Stimulated activated CD8-positive, alpha-beta memory T cell treated with anti-CD3 and anti-CD28 coated beads, Interleukin-7, amount 100 ng/mL, for 4 hours (primary cell): ENCODE data around the gene FAM162A.
"Not testable (repeated sequence)": the region's sequence is repeated elsewhere in the genome, so short reads cannot be mapped to it uniquely, and the experiment has no call there.

Source experiments
- DNase-seq, 2 donors: peaks; one replicate each; pipeline ENCODE4 v3.0.0-alpha.2; 2020; ENCODE audit warnings: low read depth in 2 of 2

The FAM162A gene, protein sequence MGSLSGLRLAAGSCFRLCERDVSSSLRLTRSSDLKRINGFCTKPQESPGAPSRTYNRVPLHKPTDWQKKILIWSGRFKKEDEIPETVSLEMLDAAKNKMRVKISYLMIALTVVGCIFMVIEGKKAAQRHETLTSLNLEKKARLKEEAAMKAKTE

DNA sequence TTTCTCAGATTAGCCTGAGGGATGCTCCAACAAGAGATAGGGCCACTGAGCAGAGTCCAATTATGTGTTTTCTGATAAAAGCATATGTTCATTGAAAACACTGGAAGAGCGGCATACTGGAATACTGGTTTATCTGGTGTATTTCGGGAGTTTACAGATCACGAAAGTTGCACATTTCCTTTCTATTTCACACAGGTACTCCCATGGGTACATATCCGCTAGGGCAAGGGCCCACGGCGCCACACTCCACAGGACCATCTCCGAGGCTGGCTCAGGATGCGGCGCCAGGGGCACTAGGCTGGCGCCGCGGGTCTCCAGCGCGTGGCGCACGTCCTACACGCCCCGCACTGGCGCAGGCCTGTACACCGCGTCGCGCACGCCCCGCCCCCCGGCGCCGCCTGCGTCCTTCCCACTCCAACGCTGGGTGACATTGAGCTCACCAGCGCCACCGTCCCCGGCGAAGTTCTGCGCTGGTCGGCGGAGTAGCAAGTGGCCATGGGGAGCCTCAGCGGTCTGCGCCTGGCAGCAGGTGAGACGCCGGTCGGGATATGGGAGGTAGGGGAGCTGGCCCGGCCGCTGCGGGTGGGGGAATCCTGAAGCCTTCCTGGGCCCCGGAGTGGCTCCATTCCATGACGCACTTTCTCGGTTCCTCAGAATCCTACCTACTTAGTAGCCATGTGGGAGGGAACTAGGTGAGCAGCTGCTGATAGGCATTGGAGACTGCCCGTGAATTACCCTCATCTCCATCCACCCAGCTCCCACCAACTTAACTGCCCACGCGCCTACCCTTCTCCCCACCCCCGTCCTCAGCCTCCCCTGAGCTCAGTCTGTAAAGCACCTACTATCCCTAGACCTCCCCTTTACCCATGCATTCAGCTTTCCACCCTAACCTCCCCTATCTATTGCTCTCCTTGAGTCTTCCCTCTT is at the start of gene FAM162A:
Gene FAM162A (plus strand): TSS at position 412 of the 927 bp plus-strand sequence. CDS start 84 bp downstream, at position 496.
- peak; percentile 83 to 92 for DNase-seq

DNA sequence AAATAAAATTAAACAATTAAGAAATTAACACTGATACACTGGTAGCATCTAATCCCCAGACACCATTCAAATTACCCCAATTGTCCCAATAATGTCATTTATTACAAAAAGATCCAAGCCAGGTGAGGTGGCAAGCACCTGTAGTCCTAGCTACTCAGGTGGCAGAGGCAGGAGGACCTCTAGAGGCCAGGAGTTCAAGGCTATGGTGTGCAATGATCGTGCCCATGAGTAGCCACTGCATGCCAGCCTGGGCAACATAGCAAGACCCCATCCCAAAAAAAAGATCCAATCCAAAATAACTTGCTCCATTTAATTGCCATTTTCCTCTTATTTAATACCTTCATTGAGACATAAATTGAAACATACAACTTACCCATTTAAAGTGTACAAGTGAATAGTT is 41.2 kb upstream of the FAM162A start:
- no peak for DNase-seq

DNA sequence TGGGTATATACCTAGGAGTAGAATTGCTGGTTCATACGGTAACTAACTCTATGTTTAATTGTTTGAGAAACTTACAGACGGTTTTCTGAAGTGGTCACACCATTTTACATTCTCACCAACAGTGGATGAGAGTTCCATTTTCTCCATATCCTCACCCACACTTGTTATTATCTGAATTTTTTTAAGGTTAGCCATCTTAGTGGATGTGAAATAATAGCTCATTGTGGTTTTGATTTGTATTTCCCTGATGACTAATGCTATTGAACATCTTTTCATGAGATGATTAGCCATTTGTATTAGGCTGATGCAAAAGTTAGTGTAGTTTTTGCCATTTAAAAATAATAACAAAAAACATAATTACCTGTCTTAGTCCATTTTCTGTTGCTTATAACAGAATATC is 40.3 kb upstream of the FAM162A start:
- no peak for DNase-seq

DNA sequence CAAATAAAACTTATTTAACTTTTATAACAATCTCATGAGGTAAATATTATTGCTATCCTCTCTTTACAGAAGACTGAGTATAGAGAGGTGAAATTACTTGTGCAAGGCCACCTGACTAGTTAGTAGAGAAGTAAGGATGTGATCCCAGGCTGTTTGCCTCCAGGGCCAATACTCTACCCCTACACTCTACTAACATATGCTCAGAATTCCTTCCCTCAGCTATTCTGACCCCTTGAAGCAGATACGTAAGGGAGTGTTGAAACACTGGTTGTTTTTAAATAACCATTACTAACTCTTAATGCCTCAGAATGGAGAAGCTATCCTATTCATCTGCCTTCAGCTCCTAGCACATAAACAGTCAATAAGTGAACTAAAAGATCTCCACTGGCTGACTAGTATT is 34.8 kb upstream of the FAM162A start:
- no peak for DNase-seq

DNA sequence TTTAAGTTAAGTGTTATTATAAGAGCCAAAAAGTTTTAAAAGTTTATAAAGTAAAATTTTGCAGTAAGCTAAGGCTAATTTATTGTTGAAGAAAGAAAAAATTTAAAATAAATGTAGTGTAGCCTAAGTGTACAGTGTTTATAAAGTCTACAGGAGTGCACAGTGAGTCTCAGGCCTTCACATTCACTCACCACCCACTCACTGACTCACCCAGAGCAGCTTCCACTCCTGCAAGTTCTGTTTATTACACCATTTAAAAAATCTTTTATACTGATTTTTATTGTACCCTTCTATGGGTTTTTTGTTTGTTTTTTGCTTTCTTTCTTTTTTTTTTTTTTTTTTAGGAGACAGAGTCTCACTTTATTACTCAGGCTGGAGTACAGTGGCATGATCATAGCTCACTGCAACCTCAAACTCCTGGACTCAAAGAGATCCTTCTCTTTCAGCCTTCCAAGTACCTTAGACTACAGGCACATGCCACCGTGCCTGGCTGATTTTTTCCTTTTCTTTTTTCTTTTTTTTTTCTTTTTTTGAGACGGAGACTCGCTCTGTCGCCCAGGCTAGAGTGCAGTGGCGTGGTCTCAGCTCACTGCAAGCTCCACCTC is 33.1 kb upstream of the FAM162A start:
- DNase-seq, result no peak

DNA sequence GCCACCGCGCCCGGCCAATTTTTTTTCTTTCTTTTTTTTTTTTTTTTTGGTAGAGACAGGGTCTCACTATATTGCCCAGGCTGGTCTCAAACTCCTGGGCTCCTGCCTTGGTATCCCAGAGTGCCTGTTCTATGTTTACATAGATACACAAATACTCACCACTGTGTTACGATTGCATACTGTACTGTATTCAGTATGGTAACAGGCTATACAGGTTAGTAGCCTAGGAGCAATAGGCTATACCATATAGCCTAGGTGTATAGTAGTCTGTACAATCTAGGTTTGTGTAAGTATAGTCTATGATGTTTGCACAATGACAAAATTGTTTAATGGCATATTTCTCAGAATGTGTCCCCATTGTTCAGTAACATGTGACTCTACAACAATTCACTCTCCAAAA is 32.4 kb upstream of the FAM162A start:
- no peak for DNase-seq

DNA sequence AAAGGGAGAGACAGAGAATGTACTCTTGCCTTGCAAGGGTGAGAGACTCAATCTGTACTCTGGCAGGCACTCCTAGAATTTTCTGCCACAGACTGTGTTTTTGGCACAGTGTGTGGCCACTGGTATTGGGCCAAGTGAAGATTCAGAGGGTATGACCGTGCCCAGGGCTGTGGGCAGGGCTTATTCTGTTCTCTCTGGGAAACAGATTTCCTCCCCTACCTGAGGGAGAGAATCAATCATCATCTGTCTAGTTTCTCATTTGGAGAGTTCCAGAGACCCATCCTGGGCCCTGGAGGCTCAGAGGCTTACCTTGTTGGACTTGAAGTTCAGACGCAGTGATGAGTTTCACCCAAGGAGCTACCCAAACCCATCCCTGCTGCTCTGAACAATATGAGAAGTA is 30.8 kb upstream of the FAM162A start:
- DNase-seq, result no peak

DNA sequence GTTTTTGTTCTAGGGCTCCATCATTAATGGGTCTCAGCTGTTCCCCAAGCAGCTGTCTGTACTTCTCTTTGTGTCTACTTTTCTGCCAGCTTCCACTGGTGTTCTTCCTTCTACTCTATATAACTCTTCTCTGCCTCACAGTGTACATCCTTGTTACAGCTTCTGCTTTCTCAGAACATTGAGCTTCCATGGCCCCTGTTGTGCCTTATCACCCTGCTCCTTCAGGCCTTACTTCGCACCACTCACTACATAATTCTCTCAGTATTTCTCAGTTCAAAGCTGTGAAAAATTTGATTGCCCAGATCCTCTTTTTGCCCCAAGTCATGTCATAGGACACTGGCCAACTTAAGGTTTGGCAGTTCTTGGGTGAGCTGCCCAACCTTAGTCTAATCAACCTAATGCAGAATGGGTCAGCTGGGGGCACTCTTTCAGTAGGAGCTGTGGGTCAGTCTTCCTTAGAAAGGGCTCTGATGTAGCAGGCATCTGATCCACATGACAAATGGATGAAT is 30.0 kb upstream of the FAM162A start:
- DNase-seq, result no peak

DNA sequence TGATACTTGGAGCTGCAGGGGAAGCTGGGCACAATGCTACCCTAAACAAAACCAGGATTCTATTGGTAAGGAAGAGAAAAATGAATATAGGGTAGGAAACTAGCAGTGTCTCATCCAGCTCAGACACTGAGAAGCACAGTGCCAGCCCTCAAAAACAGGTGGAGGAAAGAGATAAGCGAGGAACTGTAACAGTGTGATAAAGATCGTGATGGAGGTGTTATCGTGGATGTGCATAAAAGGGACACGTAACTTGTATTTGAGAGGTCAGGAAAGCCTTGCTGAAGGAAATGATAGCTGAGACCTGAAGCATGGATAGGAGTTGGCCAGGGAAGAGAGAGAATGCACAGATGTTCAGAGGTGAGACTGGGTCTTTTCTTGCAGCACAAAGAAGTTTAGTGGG is 28.4 kb upstream of the FAM162A start:
- no peak for DNase-seq

DNA sequence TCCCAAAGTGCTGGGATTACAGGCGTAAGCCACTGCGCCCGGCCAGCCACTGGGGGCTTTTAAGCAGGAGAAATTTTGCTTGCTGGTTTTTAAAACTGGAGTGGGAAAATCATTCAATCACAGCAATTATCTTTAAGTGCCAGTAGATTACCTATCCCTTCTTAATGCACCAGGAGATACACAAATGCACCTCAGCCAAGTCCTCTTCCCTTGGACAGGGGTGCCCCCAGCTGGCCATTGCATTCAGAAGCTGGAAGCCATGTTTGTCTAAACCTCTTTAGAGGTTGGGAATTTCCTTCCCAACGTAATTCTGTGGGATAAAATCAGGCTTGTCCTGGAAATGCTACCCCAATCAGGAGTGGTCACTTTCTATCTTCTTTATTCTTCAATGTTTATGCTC is 27.6 kb upstream of the FAM162A start:
- no peak for DNase-seq

DNA sequence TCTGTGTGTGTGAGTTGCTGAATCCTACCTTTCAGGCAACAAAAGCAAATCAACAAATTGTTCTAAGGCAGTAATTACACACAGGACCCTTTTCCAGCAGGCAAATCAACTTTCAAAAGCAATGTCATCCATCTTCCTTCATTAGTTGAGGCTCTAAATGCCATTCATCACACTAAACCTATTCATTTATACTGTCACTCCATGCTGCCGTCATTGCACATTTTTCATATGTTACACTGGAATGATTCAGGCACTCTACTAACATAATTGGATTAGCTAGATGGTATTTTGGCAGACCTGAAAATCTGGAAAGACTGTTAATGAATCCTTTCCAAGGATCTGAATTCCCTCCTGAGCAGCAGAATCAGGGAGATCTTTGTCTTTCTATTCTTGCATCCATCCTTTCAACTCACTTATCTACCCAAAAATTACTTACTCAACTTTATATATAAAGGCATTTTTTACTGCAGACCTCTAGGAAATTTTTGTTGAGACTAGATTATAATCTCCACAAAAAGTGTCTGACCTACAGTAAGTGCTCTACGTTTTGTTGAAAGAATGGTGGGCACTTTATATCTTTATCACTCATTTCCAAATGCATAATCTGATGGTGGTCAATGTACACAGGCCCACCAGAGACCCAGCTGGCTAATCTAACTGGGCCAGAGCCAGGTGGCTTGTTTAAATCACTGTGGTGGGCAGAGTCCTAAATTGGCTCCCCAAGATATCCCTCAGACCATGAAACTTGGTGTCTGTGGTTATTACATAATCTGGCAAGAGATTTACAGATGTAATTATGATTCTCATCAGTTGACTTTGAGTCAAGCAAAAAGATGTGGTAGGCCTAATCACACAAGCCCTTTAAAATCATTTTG is 25.9 kb upstream of the FAM162A start:
- DNase-seq, result no peak

DNA sequence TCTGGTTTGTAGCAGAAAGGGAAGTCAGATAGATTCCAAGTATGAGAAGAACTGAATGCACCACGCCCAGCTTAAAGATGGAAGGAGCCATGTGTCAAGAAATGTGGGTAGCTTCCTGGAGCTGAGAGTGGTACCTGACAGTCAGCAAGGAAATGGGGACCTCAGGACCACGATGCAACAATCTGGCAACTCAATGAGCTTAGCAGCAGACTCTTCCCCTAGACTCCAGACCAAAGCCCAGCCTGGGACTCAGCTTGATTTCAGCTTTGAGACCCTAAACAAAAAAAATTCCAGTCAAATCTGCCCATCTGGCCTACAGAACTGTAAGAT is 25.3 kb upstream of the FAM162A start:
- DNase-seq, result no peak

DNA sequence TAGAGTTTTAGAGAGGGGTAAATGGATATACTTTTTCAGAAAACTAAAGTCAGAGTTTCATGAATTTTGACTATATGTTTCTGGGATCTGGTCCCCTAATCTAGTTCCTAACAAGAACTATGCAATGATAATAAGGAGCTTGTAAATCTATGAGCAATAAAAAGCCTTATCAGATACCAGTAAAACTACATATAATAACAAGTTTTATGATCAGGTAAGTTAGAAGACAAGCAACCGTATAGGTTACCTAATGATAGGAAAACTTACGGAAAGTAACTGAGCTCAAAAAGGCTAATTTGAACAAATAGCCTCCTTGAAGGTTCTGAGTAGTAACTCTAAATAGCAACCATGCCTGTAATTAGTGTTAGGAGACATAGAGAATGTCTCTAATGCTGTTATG is 22.0 kb upstream of the FAM162A start:
- no peak for DNase-seq

DNA sequence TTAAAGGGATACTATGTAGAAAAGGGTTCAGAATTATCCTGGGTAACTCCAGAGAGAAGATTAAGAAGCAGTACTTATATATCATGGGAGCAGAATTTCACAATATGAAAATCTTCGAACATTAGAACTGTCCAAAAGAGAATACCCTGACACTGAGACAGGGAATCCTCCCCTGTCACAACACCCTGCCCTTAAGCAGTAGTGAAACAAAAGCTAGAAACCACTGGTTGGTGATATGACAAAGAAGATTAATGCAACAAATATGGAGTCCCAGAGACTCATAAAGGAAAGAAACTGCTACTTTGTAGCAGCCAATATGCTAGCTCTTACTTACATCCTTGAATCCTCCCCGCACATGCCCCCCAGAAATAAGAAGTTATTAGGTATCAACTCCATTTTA is 19.5 kb upstream of the FAM162A start:
- no peak for DNase-seq

DNA sequence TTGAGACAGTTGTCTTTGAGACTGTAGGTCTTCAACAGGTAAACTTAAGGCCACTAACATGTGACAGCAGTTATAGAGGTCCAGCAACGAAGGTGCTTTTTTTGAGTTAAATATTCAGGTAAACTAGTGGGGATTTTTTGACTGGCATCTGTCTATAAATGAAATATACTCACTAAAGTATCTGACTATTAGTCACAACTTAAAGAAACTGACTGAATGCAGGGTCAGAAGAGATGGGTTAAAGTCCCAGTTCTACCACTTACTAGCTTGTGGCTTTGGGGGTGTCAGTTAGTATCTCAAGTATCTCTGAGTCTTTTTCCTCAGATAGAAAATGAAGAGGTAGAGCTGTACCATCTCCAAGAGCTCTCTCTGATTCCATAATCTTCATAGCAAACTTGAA is 18.9 kb upstream of the FAM162A start:
- no peak for DNase-seq

DNA sequence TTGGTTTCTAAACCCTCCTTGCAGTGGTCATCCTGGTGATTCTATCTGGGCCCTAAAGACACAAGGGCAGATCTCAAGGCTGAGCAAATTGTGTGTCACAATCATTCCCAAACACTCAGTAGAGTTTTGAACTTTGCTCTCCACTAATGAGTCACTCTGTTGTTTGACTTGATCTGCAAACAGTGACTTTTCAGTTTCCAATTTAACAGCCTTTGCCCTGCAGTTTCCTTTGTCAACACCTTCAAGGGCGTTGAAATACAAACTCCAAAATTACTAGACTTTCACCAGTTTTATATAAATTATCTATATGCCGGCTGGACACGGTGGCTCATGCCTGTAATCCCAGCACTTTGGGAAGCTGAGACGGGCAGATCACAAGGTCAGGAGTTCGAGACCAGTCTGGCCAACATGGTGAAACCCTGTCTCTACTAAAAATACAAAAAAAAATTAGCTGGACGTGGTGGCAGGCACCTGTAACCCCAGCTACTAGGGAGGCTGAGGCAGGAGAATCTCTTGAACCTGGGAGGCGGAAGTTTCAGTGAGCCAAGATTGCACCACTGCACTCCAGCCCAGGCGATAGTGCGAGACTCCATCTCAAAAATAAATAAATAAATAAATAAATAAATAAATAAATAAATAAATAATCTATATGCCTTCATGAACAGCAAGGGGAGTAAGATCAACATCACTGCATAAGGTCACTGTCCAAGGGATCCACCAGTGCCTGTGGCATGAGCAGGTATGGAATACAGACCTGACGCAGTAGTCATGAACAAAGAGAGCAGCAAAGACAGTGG is 18.2 kb upstream of the FAM162A start:
- not testable (repeated sequence) for DNase-seq

DNA sequence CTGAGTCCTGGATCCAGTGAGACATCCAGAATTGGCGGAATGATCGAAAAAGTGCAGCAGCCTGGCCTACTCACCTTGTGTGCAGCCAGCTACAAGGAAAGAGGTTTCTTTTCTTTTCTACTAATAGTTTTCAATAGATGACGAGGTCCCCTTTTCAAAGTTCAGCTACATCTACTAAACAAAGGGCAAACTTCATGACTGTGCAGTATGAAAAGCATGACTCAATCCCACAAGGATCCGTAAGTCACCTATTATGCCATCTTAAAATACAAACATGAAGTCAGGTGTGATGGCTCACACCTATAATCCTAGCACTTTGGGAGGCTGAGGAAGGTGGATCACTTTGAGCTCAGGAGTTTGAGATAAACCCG is 17.6 kb upstream of the FAM162A start:
- DNase-seq, result no peak

DNA sequence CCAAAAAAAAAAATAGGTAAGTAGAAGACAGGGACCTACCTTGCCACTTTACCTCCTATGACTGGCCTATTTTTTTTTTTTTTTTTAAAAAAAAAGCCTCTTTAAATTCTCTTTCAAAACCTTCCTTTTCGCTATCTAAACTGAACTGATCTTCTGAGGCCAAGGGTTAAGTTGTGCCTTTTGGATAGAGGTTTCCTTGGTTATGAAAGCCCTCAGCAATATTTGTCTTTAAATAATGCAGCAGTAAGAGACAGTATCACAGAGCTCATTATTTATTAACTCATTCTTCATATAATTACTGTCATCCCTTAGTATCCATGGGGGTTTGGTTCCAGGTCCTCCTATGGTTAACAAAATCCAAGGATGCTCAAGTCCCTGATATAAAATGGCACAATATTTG is 9.9 kb upstream of the FAM162A start:
- no peak for DNase-seq

DNA sequence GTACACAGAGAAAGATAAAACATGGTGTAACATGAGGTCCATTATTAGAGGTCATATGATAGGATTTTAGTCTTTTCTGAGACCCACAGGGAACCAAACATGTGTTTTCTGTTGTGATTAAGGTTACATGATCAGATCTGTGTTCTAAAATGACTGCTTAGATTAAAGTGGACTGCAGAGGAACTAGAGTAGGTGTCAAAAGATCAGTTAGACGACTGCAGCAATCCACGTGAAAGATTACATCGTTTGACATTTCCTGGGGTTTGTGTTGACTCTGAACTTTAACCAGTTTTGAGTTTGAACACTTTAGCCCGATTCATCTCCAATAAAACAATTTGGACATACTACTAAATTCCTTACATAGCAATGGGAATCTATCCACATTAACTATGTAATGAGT is 6.0 kb upstream of the FAM162A start:
- no peak for DNase-seq

DNA sequence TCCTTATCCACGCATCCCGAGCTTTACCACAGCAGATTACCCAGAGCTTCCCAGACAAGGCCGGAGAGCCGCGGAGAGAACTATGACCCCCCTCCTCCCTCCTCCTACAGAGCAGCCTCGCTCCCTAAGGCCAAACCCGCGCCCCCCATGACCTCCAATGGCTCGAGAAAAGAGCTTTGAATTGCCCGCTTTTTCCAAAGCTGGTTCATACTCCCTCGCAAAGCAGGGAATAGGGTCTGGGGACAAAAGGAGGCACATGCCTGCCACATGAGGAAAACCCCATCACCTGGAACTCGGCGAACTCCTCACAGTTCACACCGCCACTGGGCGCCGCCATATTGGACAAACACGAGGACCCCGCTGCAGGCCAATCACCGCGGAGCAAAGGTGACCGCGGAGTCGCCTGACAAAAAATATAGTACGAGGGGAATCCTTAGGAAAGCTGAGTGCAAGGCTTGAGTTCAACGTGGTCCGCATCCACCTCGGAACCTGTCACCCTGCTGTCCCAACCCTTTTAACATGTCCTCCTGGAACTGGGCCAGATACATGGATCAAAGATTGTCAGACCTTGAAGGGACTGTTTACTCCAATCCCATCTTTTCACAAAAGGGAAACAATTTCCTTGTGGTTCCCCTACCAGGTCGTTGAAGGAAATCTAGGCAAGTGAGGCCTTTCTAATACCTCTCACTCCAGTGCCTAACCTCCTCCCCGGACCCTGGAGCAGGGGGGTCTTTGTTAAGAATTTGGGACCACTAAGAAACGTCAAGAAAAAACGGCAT is 905 bp upstream of the FAM162A start, which contains the start of gene MIX23:
Gene MIX23 (minus strand): TSS at position 344 of the 779 bp plus-strand sequence. CDS start 7 bp downstream, at position 337.
- DNase-seq, result peak; percentile 75 to 78
